ENCODE data around the gene GEMIN7.

The GEMIN7 gene

DNA sequence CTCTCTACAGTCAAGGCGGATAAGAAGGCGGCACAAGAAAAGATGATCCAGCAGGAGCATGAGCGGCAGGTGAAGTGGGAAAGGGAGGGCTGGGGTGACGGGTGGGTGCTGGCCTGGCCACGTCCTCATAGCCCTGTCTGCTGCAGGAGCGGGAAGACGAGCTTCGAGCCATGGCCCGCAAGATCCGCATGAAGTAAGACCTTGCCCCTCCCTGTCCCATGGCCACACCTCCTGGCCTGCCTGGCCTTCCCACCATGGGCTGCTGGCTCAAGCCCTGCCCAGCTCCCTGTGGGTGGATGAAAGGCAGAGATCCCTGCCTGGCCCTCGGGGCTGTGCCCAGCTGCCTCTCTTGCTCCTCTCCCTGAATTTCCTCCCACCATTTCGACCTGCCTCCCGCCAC, 10.0 kb upstream of the GEMIN7 start:
- H3K27ac ChIP-seq (replicated peaks): no peak overlapping the region
- H3K4me3 ChIP-seq (replicated peaks; ENCODE audit: insufficient read depth, low read length): no peak overlapping the region
- TF ChIP-seq GABPA (IDR thresholded peaks at IDR 0.05; ENCODE audit: low read depth) (no peak), POLR2AphosphoS5 (IDR thresholded peaks at IDR 0.05; ENCODE audit: low read depth) (no peak), REST (IDR thresholded peaks at IDR 0.05; ENCODE audit: insufficient replicate concordance, low read depth) (no peak), SPI1 (IDR thresholded peaks at IDR 0.05; ENCODE audit: borderline replicate concordance, low read depth) (no peak), CTCF (IDR thresholded peaks at IDR 0.05; ENCODE audit: insufficient read depth, low read length) (no peak)
- no peak for DNase-seq (ENCODE audit: low read depth in 1 of 2, low spot score in 1 of 2)
- H3K27me3 ChIP-seq (ENCODE audit: insufficient read depth, poor library complexity, severe bottlenecking): no peaks in the 10 kb centered on the region

DNA sequence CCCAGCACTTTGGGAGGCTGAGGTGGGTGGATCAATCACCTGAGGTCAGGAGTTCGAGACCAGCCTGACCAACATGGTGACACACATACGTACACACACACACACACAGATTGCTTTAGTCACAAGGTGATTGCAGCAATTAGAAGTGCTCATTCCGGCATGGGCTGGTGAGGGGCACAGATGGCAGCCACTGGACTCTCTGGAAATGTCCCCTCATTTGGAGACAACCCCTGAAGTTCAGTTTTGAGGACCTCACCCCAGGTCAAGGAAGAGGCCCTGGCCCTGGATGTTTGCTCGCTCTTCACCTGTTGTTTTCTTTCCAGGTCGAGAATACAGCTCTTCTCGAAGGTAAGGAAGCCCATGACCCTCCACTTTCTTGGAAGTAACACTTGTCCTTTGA, 8.8 kb upstream of the GEMIN7 start:
- Histone ChIP-seq H3K27me3 (ENCODE audit: insufficient read depth, poor library complexity, severe bottlenecking) (no peaks in the 10 kb centered on the region), H3K4me3 (replicated peaks; ENCODE audit: insufficient read depth, low read length) (no peak overlapping the region), H3K27ac (replicated peaks) (no peak overlapping the region)
- no peak for DNase-seq (ENCODE audit: low read depth in 1 of 2, low spot score in 1 of 2)
- TF ChIP-seq CTCF (IDR thresholded peaks at IDR 0.05; ENCODE audit: insufficient read depth, low read length) (no peak), SPI1 (IDR thresholded peaks at IDR 0.05; ENCODE audit: borderline replicate concordance, low read depth) (no peak), GABPA (IDR thresholded peaks at IDR 0.05; ENCODE audit: low read depth) (no peak), REST (IDR thresholded peaks at IDR 0.05; ENCODE audit: insufficient replicate concordance, low read depth) (no peak), POLR2AphosphoS5 (IDR thresholded peaks at IDR 0.05; ENCODE audit: low read depth) (no peak)

GRCh38 chr19:45070861-45071544, 8.1 kb upstream of the GEMIN7 start:
- DNase-seq (ENCODE audit: low read depth in 1 of 2, low spot score in 1 of 2): no peak
- Histone ChIP-seq H3K27ac (replicated peaks) (no peak overlapping the region), H3K27me3 (ENCODE audit: insufficient read depth, poor library complexity, severe bottlenecking) (no peaks in the 10 kb centered on the region), H3K4me3 (replicated peaks; ENCODE audit: insufficient read depth, low read length) (no peak overlapping the region)
- TF ChIP-seq REST (IDR thresholded peaks at IDR 0.05; ENCODE audit: insufficient replicate concordance, low read depth): no peak
- peak; percentile 51; the same call in 1 of the 2 replicates for TF ChIP-seq POLR2AphosphoS5 (IDR thresholded peaks at IDR 0.05; ENCODE audit: low read depth)
